Tibial nerve (tissue), 4 donors: ENCODE data around the gene ZDHHC24.

Source experiments
- CTCF ChIP-seq, 5 experiments: fragments of 200-600 bp in 3 of 5; fragments of 450-650 bp in 2 of 5; sonication (generic) in 3 of 5; IDR thresholded peaks; one replicate each; pipeline ENCODE4 v1.5.1; 2016 to 2019; ENCODE audit warnings: antibody characterized with exemption in 5 of 5, mild to moderate bottlenecking in 3 of 5, moderate library complexity in 2 of 5
- EP300 ChIP-seq, 2 donors: sonication (generic); formaldehyde crosslinking; IDR thresholded peaks; one replicate each; pipeline ENCODE4 v1.6.1; 2017; ENCODE audit warnings: antibody characterized with exemption in 2 of 2, mild to moderate bottlenecking in 1 of 2
- POLR2A ChIP-seq, 2 donors: fragments of 450-650 bp; IDR thresholded peaks; one replicate each; pipeline ENCODE4 v1.6.1; 2017; ENCODE audit warnings: antibody characterized with exemption in 2 of 2, mild to moderate bottlenecking in 2 of 2, moderate library complexity in 2 of 2

DNA sequence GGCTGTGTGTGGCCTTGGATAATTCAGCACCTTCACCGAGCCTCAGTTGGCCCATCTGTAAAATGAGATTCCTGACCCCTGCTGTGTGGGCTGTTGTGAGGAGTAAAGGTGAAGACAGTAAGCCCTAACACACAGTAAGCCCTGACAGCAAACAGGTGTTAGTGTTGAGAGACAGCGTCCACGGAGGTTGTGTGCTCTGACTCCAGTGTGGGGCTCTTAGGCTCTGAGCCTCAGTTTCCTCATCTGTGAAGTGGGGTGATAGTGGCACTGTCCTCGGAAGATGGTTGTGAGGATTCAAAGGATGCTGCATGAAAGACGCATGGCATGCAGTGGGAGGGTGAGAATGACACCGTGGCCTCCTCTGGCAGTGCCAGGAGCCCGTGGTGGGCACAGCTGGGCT is 51.4 kb downstream of the ZDHHC24 start:
- TF ChIP-seq POLR2A (IDR thresholded peaks at IDR 0.05) (no peak), CTCF (IDR thresholded peaks at IDR 0.05) (no peak), EP300 (IDR thresholded peaks at IDR 0.05) (no peak)
